NCI-H2081 (cell line): ENCODE results near the gene CMYA5.

ENCODE experiments used
- DNase-seq, 2 experiments: peaks; one replicate each; lab custom pipeline; 2025; lab: John Stamatoyannopoulos, UW

Gene CMYA5

GRCh38 chr5:79793722-79794121, 104.1 kb downstream of the CMYA5 start:
- DNase-seq, result no peak

- no peak for DNase-seq
Measured at GRCh38 chr5:79794347-79794746, 104.7 kb downstream of the CMYA5 start.

- DNase-seq, result no peak
Measured at GRCh38 chr5:79795764-79796398, 106.2 kb downstream of the CMYA5 start.

GRCh38 chr5:79798893-79799590, 109.4 kb downstream of the CMYA5 start:
- DNase-seq, result no peak

- DNase-seq, result no peak
Measured at GRCh38 chr5:79800979-79801827, 111.6 kb downstream of the CMYA5 start.

GRCh38 chr5:79802406-79802805, 112.8 kb downstream of the CMYA5 start:
- no peak for DNase-seq

GRCh38 chr5:79803007-79803406, 113.4 kb downstream of the CMYA5 start:
- no peak for DNase-seq

- DNase-seq, result no peak
Measured at GRCh38 chr5:79806741-79807140, 117.1 kb downstream of the CMYA5 start.

GRCh38 chr5:79809743-79810142, 120.1 kb downstream of the CMYA5 start:
- no peak for DNase-seq

GRCh38 chr5:79811081-79811480, 121.4 kb downstream of the CMYA5 start:
- no peak for DNase-seq

- no peak for DNase-seq
Measured at GRCh38 chr5:79811904-79812303, 122.3 kb downstream of the CMYA5 start.

GRCh38 chr5:79814699-79815098, 125.1 kb downstream of the CMYA5 start:
- DNase-seq, result no peak

GRCh38 chr5:79816014-79816413, 126.4 kb downstream of the CMYA5 start:
- no peak for DNase-seq

- no peak for DNase-seq
Measured at GRCh38 chr5:79820648-79821047, 131.0 kb downstream of the CMYA5 start.

GRCh38 chr5:79824444-79824843, 134.8 kb downstream of the CMYA5 start:
- no peak for DNase-seq

GRCh38 chr5:79825802-79826201, 136.2 kb downstream of the CMYA5 start:
- DNase-seq, result no peak

GRCh38 chr5:79827159-79827629, 137.6 kb downstream of the CMYA5 start:
- no peak for DNase-seq

- no peak for DNase-seq
Measured at GRCh38 chr5:79829260-79829659, 139.6 kb downstream of the CMYA5 start.

- no peak for DNase-seq
Measured at GRCh38 chr5:79831381-79832309, 142.0 kb downstream of the CMYA5 start.

- no peak for DNase-seq
Measured at GRCh38 chr5:79832911-79833310, 143.3 kb downstream of the CMYA5 start.

- DNase-seq, result no peak
Measured at GRCh38 chr5:79834098-79834753, 144.6 kb downstream of the CMYA5 start.
